Neuronal stem cell (in vitro differentiated cells): ENCODE results near the gene GLRA1.

Experiments
- DNase-seq: peaks from one replicate; pipeline ENCODE4 v3.0.0-alpha.2; 2013; ENCODE audit warnings: low spot score
- H2AFZ ChIP-seq: one replicate; pipeline ENCODE4 v1.6.1; 2013; ENCODE audit warnings: mild to moderate bottlenecking, low read length, inconsistent platforms
- H2AK5ac ChIP-seq: 2 replicates; pipeline ENCODE4 v1.6.1; 2013; ENCODE audit warnings: low read depth, mild to moderate bottlenecking, inconsistent platforms, low read length, moderate library complexity, mixed read lengths
- H2BK120ac ChIP-seq: 2 replicates; pipeline ENCODE4 v1.6.1; 2013; ENCODE audit warnings: low read depth, mild to moderate bottlenecking, inconsistent platforms, low read length, moderate library complexity, mixed read lengths
- H2BK12ac ChIP-seq: one replicate; pipeline ENCODE4 v1.6.1; 2013; ENCODE audit warnings: low read length, inconsistent platforms
- H2BK15ac ChIP-seq: 2 replicates; pipeline ENCODE4 v1.6.1; 2013; ENCODE audit warnings: mild to moderate bottlenecking, low read length, inconsistent platforms, mixed read lengths
- H2BK5ac ChIP-seq: one replicate; pipeline ENCODE4 v1.6.1; 2013; ENCODE audit warnings: inconsistent platforms, mild to moderate bottlenecking, low read length, moderate library complexity
- H3K14ac ChIP-seq: one replicate; pipeline ENCODE4 v1.6.1; 2013; ENCODE audit warnings: low read length, inconsistent platforms
- H3K18ac ChIP-seq: 2 replicates; pipeline ENCODE4 v1.6.1; 2013; ENCODE audit warnings: low read length, inconsistent platforms
- H3K23ac ChIP-seq: 2 replicates; pipeline ENCODE4 v1.6.1; 2013; ENCODE audit warnings: low read depth, mild to moderate bottlenecking, mixed read lengths, low read length, inconsistent platforms; ENCODE audit not compliant: poor library complexity
- H3K27ac ChIP-seq: replicated peaks from 3 replicates; pipeline ENCODE4 v1.5.1; 2013; ENCODE audit warnings: low read length, inconsistent platforms
- H3K27me3 ChIP-seq, 3 experiments: 2 replicates each; pipeline ENCODE4 v1.6.1; 2013; ENCODE audit warnings: low read length in 3 of 3, mild to moderate bottlenecking in 2 of 3, inconsistent platforms in 1 of 3, low read depth in 1 of 3, mixed read lengths in 1 of 3, moderate library complexity in 1 of 3; ENCODE audit not compliant: control insufficient read depth in 3 of 3, insufficient read depth in 3 of 3
- H3K36me3 ChIP-seq, 2 donors: replicated peaks in 1 of 2; 2 replicates each; pipeline ENCODE4 v1.6.1; 2013; ENCODE audit warnings: low read length in 2 of 2; ENCODE audit not compliant: control insufficient read depth in 2 of 2, insufficient read depth in 2 of 2
- H3K4ac ChIP-seq: 2 replicates; pipeline ENCODE4 v1.6.1; 2013; ENCODE audit warnings: inconsistent platforms, mild to moderate bottlenecking, low read length, moderate library complexity
- H3K4me1 ChIP-seq, 2 donors: 1 replicate in 1 of 2; 2 replicates in 1 of 2; pipeline ENCODE4 v1.6.1; 2013; ENCODE audit warnings: low read length in 2 of 2, low read depth in 1 of 2; ENCODE audit not compliant: control insufficient read depth in 2 of 2, insufficient read depth in 1 of 2
- H3K4me2 ChIP-seq: one replicate; pipeline ENCODE4 v1.6.1; 2013; ENCODE audit warnings: mild to moderate bottlenecking, low read length, inconsistent platforms; ENCODE audit not compliant: insufficient read depth, poor library complexity, severe bottlenecking
- H3K4me3 ChIP-seq, 2 donors: 2 replicates each; pipeline ENCODE4 v1.5.1; 2013; ENCODE audit warnings: low read length in 2 of 2, mild to moderate bottlenecking in 2 of 2, inconsistent platforms in 1 of 2, moderate library complexity in 1 of 2
- H3K79me1 ChIP-seq: one replicate; pipeline ENCODE4 v1.6.1; 2013; ENCODE audit warnings: low read depth, mild to moderate bottlenecking, inconsistent platforms, low read length, moderate library complexity
- H3K9ac ChIP-seq: one replicate; pipeline ENCODE4 v1.6.1; 2013; ENCODE audit warnings: mild to moderate bottlenecking, low read depth, low read length, inconsistent platforms; ENCODE audit not compliant: poor library complexity
- H3K9me3 ChIP-seq, 2 donors: replicated peaks in 1 of 2; 2 replicates each; pipeline versions ENCODE3 to v1.6.1; 2013; ENCODE audit warnings: low read length in 2 of 2, mild to moderate bottlenecking in 2 of 2, inconsistent platforms in 1 of 2, low read depth in 1 of 2, mixed read lengths in 1 of 2, moderate library complexity in 1 of 2; ENCODE audit not compliant: control insufficient read depth in 2 of 2, insufficient read depth in 1 of 2
- H4K8ac ChIP-seq: one replicate; pipeline ENCODE4 v1.6.1; 2013; ENCODE audit warnings: low read depth, mild to moderate bottlenecking, inconsistent platforms, low read length, moderate library complexity
- H4K91ac ChIP-seq: one replicate; pipeline ENCODE4 v1.6.1; 2013; ENCODE audit warnings: low read length, low read depth, mild to moderate bottlenecking, inconsistent platforms; ENCODE audit not compliant: poor library complexity
- WGBS, 2 donors: extraction: QIAGEN DNeasy Blood & Tissue Kit; methylation state at CpG; one replicate each; pipeline ENCODE4 v1.1.7; 2013; ENCODE audit warnings: missing lambda C conversion rate in 2 of 2, mixed read lengths in 1 of 2; ENCODE audit not compliant: insufficient read length in 2 of 2, insufficient replicate concordance in 1 of 2; ENCODE audit errors: extremely low coverage in 2 of 2; 5-methylcytosine and 5-hydroxymethylcytosine counted together

Gene GLRA1

GRCh38 chr5:151949701-151950308, 25.2 kb upstream of the GLRA1 start:
- H4K91ac ChIP-seq: no peak overlapping the region
- no peak overlapping the region for H2AK5ac ChIP-seq
- H3K27ac ChIP-seq: no peak overlapping the region
- no peak overlapping the region for H2BK12ac ChIP-seq
- no peak overlapping the region for H3K9ac ChIP-seq
- H4K8ac ChIP-seq: no peak overlapping the region
- no peak overlapping the region for H3K4me2 ChIP-seq
- H3K14ac ChIP-seq: no peak overlapping the region
- WGBS, 2 donors: no CpG with 5 or more reads among the region's 5 CpGs
- no peak overlapping the region for H3K18ac ChIP-seq
- H3K23ac ChIP-seq: no peak overlapping the region
- H2AFZ ChIP-seq: no peak overlapping the region
- H3K27me3 ChIP-seq: peaks cover 0 to 3% (median 0%) of the 10 kb centered on the region in 3 experiments
- H3K79me1 ChIP-seq: no peaks in the 10 kb centered on the region
- H2BK120ac ChIP-seq: no peak overlapping the region
- DNase-seq: no peak
- H3K9me3 ChIP-seq: no peaks in the 10 kb centered on the region
- no peaks in the 10 kb centered on the region for H3K36me3 ChIP-seq
- no peak overlapping the region for H2BK5ac ChIP-seq
- H3K4me3 ChIP-seq: no peak overlapping the region
- no peak overlapping the region for H2BK15ac ChIP-seq
- no peak overlapping the region for H3K4ac ChIP-seq
- H3K4me1 ChIP-seq: peaks cover 0 to 4% of the 10 kb centered on the region in 2 donors

- no peak overlapping the region for H3K23ac ChIP-seq
- H3K14ac ChIP-seq: no peak overlapping the region
- no peaks in the 10 kb centered on the region for H3K36me3 ChIP-seq
- no peaks in the 10 kb centered on the region for H3K9me3 ChIP-seq
- no peak overlapping the region for H2AFZ ChIP-seq
- H3K27ac ChIP-seq: no peak overlapping the region
- no peak overlapping the region for H3K4ac ChIP-seq
- H2BK12ac ChIP-seq: no peak overlapping the region
- WGBS, 2 donors: no CpG with 5 or more reads among the region's 3 CpGs
- no peak overlapping the region for H2AK5ac ChIP-seq
- peaks cover 0 to 4% of the 10 kb centered on the region in 2 donors for H3K4me1 ChIP-seq
- no peak overlapping the region for H3K4me3 ChIP-seq
- H3K79me1 ChIP-seq: no peaks in the 10 kb centered on the region
- no peak overlapping the region for H3K18ac ChIP-seq
- no peak for DNase-seq
- H4K91ac ChIP-seq: no peak overlapping the region
- H2BK5ac ChIP-seq: no peak overlapping the region
- no peak overlapping the region for H2BK120ac ChIP-seq
- H3K9ac ChIP-seq: no peak overlapping the region
- H4K8ac ChIP-seq: no peak overlapping the region
- H3K4me2 ChIP-seq: no peak overlapping the region
- H3K27me3 ChIP-seq: peaks cover 0 to 3% (median 0%) of the 10 kb centered on the region in 3 experiments
- H2BK15ac ChIP-seq: no peak overlapping the region
Observed at GRCh38 chr5:151949113-151949512, 24.5 kb upstream of the GLRA1 start.

GRCh38 chr5:151947931-151948608, 23.4 kb upstream of the GLRA1 start:
- Histone ChIP-seq H3K4me2 (no peak overlapping the region), H3K18ac (peak overlapping the region; percentile 31), H4K8ac (no peak overlapping the region), H4K91ac (no peak overlapping the region), H3K9ac (no peak overlapping the region), H2BK12ac (no peak overlapping the region), H3K23ac (no peak overlapping the region), H3K9me3 (no peaks in the 10 kb centered on the region), H2AFZ (no peak overlapping the region), H3K79me1 (no peaks in the 10 kb centered on the region), H2BK15ac (no peak overlapping the region), H2BK5ac (no peak overlapping the region), H3K4me3 (no peak overlapping the region), H2BK120ac (no peak overlapping the region), H3K27ac (no peak overlapping the region), H3K4ac (no peak overlapping the region), H3K27me3 (peaks cover 0 to 3% (median 0%) of the 10 kb centered on the region in 3 experiments), H3K36me3 (no peaks in the 10 kb centered on the region), H3K4me1 (peaks cover 0 to 4% of the 10 kb centered on the region in 2 donors), H2AK5ac (no peak overlapping the region), H3K14ac (no peak overlapping the region)
- no CpG with 5 or more reads among the region's 5 CpGs for WGBS, 2 donors
- no peak for DNase-seq

GRCh38 chr5:151937851-151938250, 13.2 kb upstream of the GLRA1 start:
- H3K9me3 ChIP-seq: no peaks in the 10 kb centered on the region
- H4K8ac ChIP-seq: no peak overlapping the region
- no peak overlapping the region for H2BK120ac ChIP-seq
- H2BK5ac ChIP-seq: no peak overlapping the region
- H3K14ac ChIP-seq: no peak overlapping the region
- no peak overlapping the region for H3K23ac ChIP-seq
- no peak overlapping the region for H3K18ac ChIP-seq
- H2BK12ac ChIP-seq: no peak overlapping the region
- no peak overlapping the region for H2AK5ac ChIP-seq
- H3K36me3 ChIP-seq: no peaks in the 10 kb centered on the region
- no peak overlapping the region for H2AFZ ChIP-seq
- no peaks in the 10 kb centered on the region for H3K27me3 ChIP-seq
- H3K27ac ChIP-seq: no peak overlapping the region
- DNase-seq: no peak
- H3K9ac ChIP-seq: no peak overlapping the region
- H3K4me3 ChIP-seq: no peak overlapping the region
- no peaks in the 10 kb centered on the region for H3K4me1 ChIP-seq
- no peak overlapping the region for H4K91ac ChIP-seq
- H2BK15ac ChIP-seq: no peak overlapping the region
- H3K4me2 ChIP-seq: no peak overlapping the region
- H3K4ac ChIP-seq: no peak overlapping the region
- no peaks in the 10 kb centered on the region for H3K79me1 ChIP-seq
